Measurements from ENCODE around the gene NPFFR2.
A peak's percentile ranks its signal among the peaks of the same experiment; 100 is the strongest.
"Not testable (repeated sequence)": the region's sequence is repeated elsewhere in the genome, so short reads cannot be mapped to it uniquely, and the experiment has no call there.

NPFFR2 gene

DNA sequence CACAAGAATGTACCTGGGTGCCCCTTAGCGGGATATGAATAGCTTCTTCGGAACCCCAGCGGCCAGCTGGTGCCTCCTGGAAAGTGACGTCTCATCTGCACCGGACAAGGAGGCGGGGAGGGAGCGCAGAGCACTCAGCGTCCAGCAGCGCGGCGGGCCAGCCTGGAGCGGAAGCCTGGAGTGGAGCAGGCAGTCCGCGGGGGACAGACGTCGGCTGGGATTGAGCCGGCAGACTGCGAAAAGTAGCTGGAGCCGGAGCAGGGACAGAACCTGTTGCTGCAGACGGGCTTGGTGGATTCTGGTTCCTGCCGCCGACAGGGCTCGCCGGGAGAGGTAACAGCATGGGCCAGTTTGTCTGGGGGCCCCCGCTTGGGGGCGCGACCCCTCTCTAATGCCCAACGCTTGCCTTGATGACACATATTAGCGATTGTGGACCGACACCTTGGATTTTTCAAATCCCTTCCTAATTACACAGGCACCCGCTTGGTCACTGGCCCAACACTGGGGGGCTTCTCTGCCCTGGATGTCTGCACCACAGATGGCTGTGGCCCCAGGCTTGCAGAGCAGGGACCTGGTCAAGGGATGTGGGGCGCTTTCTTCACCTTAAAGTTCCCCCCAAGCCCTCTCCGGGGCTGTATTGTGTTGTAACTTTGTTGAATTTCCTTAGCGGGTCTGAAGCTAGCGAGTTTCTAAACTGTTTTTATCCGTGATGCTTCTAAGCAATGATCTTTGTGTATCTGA is at the start of gene NPFFR2:
Gene NPFFR2, plus strand, starts transcription at position 133 of the 741 bp plus-strand sequence. CDS start 96,592 bp downstream, outside the sequence.
- no peak for DNase-seq (ENCODE audit: low read depth in 2 of 2)

DNA sequence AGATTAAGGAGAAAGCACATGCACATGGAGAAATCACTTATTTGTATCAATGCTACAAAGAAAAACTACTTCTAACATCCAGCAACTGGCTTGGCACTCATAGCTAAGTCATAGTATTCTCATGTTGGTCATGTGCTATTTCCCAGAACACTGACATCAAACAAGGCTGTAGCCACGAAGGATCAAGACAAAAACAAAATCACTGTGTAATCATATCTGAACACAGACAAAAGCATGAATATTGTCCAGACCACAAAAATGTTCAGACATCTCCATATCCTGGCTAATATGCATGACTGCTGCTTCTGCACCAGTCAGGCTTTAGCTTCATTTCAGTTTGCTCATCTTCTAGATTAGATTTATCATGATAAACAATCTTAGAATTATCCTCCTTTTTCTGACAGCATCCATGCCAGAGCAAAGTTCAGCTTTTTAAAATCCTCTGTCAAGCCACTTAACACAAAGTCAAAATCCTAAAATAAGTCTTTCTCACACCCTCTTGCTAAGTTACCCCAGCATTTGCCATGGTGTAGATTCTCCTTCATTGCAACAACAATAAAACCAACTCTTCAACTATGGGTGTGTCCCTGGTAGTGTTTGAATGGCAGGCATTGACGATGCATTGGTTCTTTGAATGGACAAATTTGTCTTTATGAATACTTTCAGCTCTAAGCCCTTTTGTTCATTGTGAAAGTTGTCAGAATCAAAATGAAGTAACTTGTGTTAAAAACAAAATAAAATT is 39.1 kb upstream of the NPFFR2 start:
- no peak for DNase-seq (ENCODE audit: low read depth in 2 of 2)

DNA sequence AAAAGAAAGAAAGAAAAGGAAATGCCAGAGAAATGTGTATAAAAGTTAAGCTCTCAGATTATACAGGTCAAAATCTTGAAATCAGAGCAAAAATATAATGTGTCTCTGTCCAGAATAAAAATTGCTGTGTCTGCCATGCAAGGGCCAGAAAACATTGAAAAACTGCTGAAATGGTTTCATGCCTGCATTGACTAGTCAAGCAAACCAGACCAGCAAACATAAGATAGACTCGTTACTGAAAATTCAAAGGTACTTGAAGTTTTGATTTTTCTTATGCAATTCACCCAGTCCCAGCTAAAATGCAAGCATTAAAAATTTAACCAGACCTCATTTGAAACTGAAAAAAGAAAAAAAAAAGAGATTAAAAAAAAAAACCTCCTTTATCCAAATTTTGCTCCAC is 37.2 kb upstream of the NPFFR2 start:
- no peak for DNase-seq (ENCODE audit: low read depth in 2 of 2)

- DNase-seq (ENCODE audit: low read depth in 2 of 2): no peak
These were observed 36.5 kb upstream of the NPFFR2 start for GRCh38 chr4:71995297-71995696.

DNA sequence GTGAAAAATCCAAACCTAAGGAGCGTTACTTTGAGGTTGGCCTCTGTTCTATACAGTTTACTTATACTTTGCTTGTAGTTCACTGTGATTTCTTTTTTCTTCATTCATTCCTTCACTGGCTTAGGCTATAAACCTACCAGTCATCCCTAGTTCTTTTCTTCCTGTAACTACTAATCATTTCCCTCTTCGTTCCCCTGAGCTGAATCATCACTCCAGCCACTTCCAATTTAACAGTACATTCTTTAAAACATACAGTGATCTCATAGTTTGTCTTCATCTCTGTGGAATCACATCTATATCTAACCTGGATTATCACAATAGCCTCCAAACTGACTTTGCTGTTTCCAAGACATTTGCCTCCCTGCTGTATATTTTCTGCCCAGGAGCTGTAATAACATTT is 25.2 kb upstream of the NPFFR2 start:
- DNase-seq (ENCODE audit: low read depth in 2 of 2): peak; percentile 6 to 18

- no peak for DNase-seq (ENCODE audit: low read depth in 2 of 2)
These were observed 19.9 kb upstream of the NPFFR2 start for GRCh38 chr4:72011906-72012305.

DNA sequence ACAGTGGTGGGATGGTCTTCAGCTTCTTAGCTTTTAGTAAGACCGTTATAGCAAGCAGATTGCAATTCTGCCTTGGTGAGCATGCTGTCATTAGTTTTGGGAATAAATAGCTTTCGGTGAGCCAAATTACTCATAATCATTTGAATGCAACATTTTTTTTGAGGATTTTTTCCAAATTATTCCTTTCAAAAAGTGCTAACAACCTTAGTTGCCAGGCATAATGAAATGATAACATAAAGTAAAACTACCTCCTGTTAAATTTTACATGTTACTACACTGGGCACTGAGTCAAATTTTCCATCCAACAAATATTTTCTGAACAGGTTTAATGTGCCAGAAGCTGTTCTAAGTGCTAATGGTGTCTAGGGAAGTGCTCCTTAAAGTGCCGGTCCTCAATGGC is 15.8 kb upstream of the NPFFR2 start:
- no peak for DNase-seq (ENCODE audit: low read depth in 2 of 2)

- no peak for DNase-seq (ENCODE audit: low read depth in 2 of 2)
These were observed 12.1 kb upstream of the NPFFR2 start for GRCh38 chr4:72019688-72020087.

DNA sequence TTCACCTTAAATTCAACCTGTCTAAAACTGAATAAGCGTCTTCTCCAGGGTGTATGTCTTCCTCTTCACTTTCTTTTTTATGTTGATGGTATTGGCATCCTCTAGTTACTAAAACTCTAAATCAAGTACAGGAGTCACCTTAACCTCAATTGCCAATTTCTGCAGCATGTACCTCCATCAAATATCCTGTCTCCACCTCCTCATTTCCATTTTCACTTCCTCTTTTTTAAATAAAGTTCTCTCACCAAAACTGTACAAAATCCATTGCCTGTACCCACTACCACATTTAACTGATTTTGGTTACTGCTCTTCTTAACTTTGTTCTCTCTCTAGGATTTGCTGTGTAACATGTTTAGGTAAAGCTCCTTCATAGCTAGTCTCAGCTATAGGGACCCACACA is 9.2 kb upstream of the NPFFR2 start:
- no peak for DNase-seq (ENCODE audit: low read depth in 2 of 2)

- DNase-seq (ENCODE audit: low read depth in 2 of 2): no peak
These were observed 23.8 kb downstream of the NPFFR2 start for GRCh38 chr4:72055566-72055965.

DNA sequence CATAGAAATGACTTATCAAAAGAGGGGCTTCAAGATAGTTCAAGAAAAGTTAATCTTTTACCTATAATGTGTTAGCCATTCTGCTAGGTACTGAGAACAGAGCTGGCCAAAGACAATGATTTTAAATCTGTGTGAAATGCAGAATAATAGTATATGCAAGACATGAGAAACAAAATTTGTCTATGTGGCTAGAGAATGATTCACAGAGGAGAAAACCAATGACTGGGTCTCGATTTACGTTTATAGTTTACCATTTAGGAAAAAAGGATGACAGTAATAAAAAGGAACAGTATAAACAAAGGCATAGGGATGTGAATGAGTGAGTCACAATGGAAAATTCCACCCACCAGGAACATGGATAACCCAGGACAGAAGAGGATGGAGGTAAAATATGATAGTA is 31.9 kb downstream of the NPFFR2 start:
- no peak for DNase-seq (ENCODE audit: low read depth in 2 of 2)

DNA sequence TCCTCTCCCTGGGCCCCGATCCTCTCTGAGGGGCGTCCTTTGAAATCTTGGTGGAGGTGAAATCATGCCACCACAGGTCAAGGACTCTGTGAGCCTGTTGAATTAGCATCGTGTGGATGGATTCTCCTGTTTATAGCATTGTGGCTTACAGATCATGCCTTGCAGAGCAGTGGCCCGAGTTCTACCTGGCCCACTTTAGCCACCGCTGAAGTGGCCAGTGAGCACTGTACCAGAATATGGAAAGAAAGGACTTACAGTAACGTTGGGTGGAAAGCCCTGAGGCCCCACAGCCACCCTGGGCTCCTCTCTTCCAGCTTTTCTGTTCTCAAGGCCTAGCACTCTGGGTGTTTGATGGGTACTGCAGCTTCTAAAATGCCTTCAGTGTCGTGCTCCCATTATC is 35.3 kb downstream of the NPFFR2 start:
- DNase-seq (ENCODE audit: low read depth in 2 of 2): no peak

- no peak for DNase-seq (ENCODE audit: low read depth in 2 of 2)
These were observed 42.0 kb downstream of the NPFFR2 start for GRCh38 chr4:72073816-72074215.

DNA sequence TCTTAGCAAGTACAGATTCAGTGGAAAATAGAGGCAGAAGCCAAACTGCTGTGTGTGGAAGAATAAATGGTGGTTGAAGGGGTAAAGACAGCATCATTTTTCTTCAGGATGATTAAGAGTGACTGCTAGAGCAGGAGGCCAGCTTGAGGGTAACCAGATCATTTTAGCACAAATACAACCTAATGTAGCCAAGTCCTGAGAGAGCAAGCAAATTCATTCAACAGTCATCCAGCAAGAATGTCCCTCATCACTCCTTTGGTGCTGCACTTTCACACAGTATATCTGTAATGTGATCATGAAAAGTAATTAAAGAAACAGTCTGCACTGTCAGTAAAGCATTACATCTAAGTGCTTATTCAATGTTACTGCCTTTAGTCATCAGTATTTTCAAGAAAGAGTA is 44.8 kb downstream of the NPFFR2 start:
- DNase-seq (ENCODE audit: low read depth in 2 of 2): no peak

- DNase-seq (ENCODE audit: low read depth in 2 of 2): no peak
These were observed 45.5 kb downstream of the NPFFR2 start for GRCh38 chr4:72077346-72077745.

GRCh38 chr4:72084587-72085011 is 52.8 kb downstream of the NPFFR2 start:
- no peak for DNase-seq (ENCODE audit: low read depth in 2 of 2)

DNA sequence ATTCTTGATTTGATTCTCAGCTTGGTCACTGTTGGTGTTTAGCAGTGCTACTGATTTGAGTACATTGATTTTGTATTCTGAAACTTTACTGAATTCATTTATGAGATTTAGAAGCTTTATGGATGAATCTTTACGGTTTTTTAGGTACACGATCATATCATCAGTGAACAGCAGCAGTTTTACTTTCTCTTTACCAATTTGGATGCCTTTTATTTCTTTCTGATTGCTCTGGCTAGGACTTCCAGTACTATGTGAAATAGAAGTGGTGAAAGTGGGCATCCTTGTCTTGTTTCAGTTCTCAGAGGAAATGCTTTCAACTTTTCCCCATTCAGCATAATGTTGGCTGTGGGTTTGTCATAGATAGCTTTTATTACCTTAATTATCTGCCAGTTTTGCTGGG is 58.8 kb downstream of the NPFFR2 start:
- not testable (repeated sequence) for DNase-seq (ENCODE audit: low read depth in 2 of 2)

GRCh38 chr4:72094059-72094797 is 62.4 kb downstream of the NPFFR2 start:
- DNase-seq (ENCODE audit: low read depth in 2 of 2): no peak

DNA sequence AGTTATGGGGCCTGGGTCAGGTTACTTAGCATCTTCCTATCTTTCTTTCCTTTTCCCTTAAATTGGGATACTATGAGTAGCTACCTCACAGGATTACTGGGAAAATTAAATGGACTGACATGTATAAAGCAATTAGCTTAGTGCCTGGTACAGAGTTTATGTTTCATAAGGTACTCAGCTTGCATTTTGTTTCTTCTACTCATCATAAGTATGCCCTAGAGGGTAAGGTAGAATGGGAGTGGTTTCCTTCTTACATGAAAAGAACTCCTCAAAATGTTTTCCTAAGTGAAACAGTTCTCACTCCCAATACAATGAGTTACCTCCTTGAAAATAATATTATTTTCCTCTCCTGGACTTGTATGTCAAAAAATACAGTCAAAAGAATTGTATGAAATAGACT is 75.7 kb downstream of the NPFFR2 start:
- DNase-seq (ENCODE audit: low read depth in 2 of 2): no peak

GRCh38 chr4:72109364-72109763 is 77.6 kb downstream of the NPFFR2 start:
- no peak for DNase-seq (ENCODE audit: low read depth in 2 of 2)

GRCh38 chr4:72109959-72110497 is 78.2 kb downstream of the NPFFR2 start:
- no peak for DNase-seq (ENCODE audit: low read depth in 2 of 2)

DNA sequence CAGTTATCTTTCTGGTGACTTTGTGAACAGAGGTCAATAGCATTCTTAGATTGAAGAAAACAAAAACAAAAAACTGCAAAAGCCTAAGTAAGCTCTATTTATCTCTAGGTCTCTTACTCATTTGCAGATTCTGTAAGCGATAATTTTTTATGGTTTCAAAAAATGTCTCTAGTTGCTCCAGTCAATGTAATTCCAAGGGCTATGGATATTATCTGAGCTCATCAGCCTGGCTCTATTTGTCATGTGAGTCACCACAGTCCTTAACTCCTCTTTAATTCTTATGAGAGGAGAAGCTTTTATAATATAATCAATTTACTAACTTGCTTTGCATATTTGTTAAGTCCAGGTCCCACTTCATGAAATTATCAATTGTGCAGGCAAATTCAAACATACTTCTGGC is 79.1 kb downstream of the NPFFR2 start:
- DNase-seq (ENCODE audit: low read depth in 2 of 2): no peak
